GM18511 (cell line): Measurements from ENCODE around the gene GAL3ST2.
"Not testable (repeated sequence)": the region's sequence is repeated elsewhere in the genome, so short reads cannot be mapped to it uniquely, and the experiment has no call there.

Experiments
- ATAC-seq: cut with Tn5 transposase; IDR thresholded peaks from one replicate; pipeline ENCODE4 v1.9.1; 2021; ENCODE audit warnings: mild to moderate bottlenecking, moderate library complexity; ENCODE audit not compliant: unreplicated experiment

GAL3ST2 gene

DNA sequence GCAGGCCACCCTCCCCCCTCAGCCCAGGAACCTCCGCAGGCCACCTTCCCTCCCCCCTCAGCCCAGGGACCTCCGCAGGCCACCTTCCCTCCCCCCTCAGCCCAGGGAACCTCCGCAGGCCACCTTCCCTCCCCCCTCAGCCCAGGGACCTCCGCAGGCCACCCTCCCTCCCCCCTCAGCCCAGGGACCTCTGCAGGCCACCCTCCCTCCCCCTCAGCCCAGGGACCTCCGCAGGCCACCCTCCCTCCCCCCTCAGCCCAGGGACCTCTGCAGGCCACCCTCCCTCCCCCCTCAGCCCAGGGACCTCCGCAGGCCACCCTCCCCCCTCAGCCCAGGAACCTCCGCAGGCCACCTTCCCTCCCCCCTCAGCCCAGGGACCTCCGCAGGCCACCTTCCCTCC, 29.6 kb downstream of the GAL3ST2 start:
- not testable (repeated sequence) for ATAC-seq

DNA sequence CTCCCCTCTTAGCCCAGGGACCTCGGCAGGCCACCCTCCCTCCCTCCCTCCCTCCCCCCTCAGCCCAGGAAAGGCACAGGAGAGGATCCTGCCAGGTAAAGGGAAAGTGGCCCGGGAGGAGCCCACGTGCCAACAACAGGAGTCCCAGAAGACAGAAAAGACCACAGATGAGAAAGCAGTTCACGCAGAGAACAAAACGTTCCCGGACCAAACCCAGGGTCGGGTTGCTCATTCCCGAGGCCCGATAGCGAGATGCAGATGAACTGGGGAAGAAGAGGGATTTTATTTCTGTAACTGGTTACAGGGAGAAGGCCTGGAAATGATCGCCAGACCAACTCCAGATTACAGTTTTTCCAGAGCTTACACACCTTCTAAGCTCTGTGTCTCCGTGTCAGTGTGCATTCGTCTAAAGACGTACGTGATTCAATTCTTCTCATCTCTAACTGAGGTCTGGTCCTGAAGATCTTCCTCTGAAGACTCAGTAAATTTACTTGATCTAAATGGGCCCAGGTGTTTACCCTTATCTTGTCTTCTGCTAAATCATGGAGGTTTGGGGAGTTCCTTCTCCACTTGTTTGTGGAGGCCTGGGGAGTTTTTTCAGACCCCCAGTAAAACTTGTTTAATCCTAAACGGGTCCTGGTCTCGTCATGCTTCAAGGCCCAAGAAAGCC, 31.6 kb downstream of the GAL3ST2 start:
- ATAC-seq: no peak

DNA sequence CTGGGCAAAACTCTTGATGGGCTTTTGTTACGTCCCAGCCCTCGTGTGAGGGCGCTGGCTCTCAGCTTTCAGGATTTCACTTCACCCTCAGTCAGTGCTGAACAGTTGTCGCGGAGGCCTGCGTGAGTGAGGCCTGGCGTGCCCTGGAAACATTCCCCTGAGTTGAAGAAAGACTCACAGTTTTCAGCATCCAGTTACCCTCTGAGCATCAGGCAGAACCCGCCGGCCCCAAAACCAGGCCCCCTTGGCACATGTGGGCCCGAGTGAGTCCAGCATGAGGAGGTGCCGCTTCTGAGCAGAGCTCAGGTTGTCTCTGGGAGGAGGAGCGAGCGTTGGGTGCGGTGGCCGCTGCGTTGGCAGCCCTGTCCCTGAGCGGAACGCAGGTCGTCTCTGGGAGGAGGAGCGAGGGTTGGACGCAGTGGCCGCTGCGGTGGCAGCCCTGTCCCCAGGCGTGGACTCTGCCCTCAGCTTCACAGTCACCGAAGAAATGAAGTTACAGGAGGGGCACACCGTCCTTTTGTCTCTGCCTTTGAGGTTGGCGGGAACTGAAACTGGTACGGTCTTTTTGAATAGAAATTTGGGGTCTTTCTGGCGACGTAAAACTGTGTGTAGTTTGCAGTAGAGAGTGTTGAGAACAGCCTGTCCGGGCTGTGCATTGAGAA, 32.2 kb downstream of the GAL3ST2 start, which contains the start of gene NEU4:
Gene NEU4, plus strand, starts transcription at position 473 of the 662 bp plus-strand sequence. CDS start 5,292 bp downstream, outside the sequence.
- no peak for ATAC-seq

GRCh38 chr2:241809383-241810306, 33.0 kb downstream of the GAL3ST2 start:
- no peak for ATAC-seq

DNA sequence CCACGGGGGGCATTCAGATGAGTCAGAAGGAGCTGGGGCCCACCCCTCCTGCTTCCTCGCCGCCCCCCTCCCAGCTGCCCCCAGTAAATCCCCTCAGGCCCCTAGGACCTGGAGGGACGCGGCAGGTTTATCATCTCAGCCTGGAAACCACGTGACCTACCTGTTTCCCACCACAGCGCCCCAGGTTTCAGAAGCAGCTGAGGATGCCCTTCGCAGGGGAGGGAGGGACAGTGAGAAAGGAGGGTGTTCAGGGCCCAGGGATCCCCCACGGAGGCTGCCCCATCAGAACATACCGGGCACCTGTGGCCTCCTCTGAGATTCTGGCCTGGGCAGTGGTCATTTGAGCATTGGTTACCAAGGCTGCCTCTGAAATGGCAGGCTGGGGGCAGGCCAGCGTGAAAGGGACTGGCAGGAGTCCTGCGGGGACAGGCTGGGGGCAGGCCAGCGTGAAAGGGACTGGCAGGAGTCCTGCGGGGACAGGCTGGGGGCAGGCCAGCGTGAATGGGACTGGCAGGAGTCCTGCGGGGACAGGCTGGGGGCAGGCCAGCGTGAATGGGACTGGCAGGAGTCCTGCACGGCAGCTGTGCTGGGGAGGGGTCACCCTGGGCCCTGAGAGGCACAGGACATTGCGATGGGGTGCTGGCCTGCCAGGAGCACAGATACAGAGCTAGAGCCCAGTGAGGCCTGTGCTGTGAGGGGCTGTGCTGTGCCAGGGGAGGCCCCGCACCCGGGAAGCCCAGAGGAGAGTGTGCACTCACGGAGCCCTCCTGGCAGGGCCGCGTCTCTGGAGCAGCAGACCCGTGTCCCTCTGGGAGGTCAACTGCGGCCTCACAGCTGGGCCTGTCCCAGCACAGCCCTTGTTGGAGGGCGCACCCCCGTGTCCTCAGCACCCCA, 33.9 kb downstream of the GAL3ST2 start:
- ATAC-seq: no peak

GRCh38 chr2:241811201-241811951, 34.8 kb downstream of the GAL3ST2 start:
- ATAC-seq: no peak

DNA sequence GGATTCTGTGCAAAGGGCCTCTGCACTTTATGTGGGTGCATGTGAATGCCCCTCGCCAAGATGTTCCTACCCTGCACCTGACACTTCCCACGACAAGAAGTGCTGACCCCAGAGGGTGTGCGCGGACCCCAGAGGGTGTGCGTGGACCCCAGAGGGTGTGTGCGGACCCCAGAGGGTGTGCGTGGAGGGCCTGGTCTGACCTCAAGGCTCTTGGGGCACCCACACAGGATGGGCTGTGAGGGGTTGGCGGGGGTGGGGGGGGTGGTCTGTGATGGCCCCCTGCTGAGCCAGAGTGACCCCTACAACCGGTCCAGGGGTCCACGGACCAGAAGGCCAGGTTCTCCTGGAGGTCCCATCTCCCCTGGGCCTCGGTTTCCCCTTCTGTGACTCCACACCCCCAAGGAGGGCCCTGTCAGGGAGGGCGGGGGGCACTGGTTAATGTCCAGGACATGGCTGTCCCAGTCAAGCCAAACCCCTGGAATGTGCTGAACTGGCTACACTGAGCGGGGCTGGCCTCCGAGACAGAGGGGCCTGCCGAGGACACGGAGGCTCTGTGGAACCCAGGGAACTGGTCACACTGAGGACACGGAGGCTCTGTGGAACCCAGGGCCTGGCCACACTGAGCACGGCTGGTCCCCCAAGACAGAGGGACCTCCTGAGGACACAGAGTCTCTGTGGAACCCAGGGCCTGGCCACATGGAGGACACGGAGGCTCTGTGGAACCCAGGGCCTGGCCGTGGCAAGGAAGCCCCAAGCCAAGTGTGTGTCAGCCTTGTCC, 35.5 kb downstream of the GAL3ST2 start:
- no peak for ATAC-seq

DNA sequence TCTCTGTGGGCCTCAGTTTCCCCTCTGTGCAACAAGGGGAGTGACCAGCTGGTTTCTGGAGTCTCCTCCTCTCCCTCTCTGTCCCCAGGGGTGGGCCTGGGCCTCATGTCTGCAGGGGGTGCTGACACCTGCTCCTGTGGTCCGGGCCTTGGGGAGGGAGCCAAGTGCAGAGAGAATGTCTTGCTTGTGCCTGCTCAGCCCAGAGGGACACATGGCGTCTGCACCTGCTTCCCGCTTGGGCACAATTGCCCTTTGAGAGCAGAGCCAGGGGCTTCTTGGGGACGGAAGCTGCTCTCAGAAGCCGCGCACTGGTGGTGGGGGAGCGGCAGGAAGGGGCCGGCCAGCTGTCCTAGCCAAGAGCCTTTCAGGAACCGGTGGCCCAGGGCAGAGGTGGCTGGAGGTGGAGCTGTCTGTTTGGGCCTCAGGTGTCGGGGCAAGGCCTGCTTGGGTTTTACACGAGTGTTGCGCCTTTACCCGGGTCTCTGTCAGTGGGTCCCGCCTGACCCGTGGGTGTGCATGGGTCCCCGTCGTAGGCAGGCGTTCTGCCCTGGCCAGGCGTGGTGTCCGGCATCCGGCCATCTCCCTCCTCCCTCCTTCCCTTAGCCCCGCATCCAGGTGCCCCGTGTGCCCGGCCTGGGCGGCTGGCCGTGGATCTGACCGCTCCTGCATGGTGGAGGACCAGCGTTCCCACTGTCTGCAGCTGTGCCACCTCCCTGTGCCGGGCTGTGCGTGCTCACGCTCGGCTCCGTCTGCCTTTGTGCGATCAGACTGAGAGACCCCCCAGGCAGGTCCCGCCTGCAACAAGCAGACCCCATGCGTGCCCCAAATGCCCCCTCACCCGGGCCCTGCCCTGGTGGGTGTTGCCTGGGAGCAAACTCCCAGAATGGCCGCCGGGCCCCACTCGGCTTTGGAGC, 36.4 kb downstream of the GAL3ST2 start:
- no peak for ATAC-seq

DNA sequence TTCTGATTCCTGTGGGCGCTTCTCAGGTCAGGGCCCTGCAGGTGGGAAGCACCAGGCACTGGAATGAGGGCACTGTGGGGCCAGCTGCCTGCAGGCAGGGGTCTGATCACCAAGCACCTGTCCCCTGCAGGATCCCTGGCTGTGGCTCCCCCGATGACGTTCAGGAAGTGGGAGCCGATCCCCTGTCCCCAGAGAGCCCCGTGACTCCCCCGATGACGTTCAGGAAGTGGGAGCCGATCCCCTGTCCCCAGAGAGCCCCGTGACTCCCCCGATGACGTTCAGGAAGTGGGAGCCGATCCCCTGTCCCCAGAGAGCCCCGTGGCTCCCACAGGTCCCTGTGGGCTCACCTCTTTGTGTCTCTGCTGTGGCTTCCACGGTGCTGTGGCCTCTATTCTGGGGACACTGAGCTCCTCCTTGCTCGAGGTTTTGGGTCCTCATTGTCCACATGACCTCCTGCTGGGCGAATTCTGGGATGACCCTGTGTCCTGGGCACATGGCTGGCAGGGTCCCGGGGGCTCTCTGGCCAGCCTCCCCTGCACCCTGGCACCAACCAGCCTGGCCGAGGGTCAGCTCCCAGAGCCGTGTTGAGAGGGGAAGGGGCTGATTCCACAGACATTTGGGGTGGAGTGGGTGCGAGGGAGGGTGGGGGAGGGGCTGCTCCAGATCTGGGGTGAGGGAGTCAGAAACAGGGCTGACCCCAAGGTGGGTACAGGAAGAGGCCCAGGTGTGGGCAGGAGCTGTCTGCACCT, 37.2 kb downstream of the GAL3ST2 start:
- no peak for ATAC-seq

DNA sequence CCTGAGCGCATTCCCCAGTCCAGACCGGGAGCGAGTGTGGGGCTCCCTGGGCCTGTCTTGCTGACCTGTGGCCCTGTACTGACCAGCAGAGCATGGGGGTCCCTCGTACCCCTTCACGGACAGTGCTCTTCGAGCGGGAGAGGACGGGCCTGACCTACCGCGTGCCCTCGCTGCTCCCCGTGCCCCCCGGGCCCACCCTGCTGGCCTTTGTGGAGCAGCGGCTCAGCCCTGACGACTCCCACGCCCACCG, 37.7 kb downstream of the GAL3ST2 start:
- ATAC-seq: no peak

DNA sequence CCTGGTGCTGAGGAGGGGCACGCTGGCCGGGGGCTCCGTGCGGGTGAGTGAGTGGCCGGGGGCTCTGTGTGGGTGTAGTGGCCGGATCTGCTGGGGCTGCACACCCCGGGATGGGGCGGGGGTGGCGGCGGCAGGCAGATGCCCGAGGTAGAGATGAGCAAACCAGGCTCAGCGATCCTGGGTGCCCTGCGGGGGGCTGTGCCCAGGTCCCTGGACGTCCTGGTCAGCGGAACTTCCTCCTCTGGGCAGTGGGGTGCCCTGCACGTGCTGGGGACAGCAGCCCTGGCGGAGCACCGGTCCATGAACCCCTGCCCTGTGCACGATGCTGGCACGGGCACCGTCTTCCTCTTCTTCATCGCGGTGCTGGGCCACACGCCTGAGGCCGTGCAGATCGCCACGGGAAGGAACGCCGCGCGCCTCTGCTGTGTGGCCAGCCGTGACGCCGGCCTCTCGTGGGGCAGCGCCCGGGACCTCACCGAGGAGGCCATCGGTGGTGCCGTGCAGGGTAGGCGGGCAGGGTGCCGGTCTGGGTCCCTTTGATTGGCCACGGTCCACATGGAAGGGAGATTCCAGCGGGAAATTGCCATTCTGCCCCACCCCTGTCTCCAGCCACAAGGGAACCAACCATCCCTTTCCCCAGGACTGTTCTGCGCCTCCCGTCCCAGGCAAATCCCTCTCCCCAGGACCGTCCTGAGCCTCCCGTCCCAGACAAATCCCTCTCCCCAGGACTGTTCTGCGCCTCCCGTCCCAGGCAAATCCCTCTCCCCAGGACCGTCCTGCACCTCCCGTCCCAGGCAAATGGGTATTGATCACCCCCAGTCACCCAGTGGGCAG, 38.2 kb downstream of the GAL3ST2 start:
- ATAC-seq: no peak

DNA sequence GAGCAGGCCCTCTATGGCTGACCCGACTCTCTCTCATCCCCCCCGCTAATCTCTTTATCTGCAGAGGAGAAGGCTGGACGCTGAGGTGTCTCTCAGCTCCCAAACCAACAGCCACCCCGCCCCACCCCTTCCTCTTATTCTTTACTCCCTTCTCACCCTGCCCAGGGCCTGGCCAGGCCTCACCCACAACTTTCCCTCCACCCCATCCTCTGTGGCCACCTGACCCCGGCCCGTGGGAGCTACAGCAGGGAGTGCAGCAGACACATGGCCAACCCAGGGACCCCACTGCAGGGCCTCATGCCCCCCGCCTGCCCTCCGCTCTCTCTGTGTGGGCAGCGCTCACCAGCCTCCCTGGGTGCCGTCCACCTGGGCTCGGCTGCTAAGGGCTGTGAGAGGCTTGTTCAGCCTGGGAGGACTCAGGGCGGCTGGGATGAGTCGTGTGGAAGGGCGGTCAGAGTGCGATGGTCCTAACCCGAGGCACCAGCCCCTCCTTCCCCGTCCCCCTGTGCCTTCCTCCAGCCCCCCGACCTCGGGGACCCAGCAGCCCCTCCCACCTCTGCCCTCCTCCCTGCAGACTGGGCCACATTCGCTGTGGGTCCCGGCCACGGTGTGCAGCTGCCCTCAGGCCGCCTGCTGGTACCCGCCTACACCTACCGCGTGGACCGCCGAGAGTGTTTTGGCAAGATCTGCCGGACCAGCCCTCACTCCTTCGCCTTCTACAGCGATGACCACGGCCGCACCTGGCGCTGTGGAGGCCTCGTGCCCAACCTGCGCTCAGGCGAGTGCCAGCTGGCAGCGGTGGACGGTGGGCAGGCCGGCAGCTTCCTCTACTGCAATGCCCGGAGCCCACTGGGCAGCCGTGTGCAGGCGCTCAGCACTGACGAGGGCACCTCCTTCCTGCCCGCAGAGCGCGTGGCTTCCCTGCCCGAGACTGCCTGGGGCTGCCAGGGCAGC, 39.1 kb downstream of the GAL3ST2 start:
- ATAC-seq: no peak

GRCh38 chr2:241816431-241817121, 40.0 kb downstream of the GAL3ST2 start:
- ATAC-seq: no peak

- no peak for ATAC-seq
Observed at GRCh38 chr2:241817126-241817820, 40.7 kb downstream of the GAL3ST2 start.
